Keratinocyte (primary cell): ENCODE results near the gene FGFBP1. TPM values are rescaled to one million over a fixed set of nuclear protein-coding genes. Genes with fewer than 3 reads are reported as not detected.
"Not testable (repeated sequence)": the region's sequence is repeated elsewhere in the genome, so short reads cannot be mapped to it uniquely, and the experiment has no call there.

Experiments
- DNase-seq: peaks from one replicate; pipeline ENCODE4 v3.0.0-alpha.2; 2011; ENCODE audit warnings: low read depth, missing footprints, low spot score
- FAIRE-seq: peaks from 2 replicates; lab custom pipeline; 2011; peaks lifted over from hg19 to GRCh38; lab: Jason Lieb, UNC
- H2AFZ ChIP-seq: 2 replicates; pipeline ENCODE4 v1.6.0; 2012; ENCODE audit warnings: low read length, control low read depth, inconsistent platforms; ENCODE audit not compliant: control insufficient read depth
- H3K27ac ChIP-seq: 2 replicates; pipeline ENCODE4 v1.5.1; 2011; ENCODE audit warnings: low read length; ENCODE audit not compliant: control insufficient read depth, insufficient read depth
- H3K27me3 ChIP-seq: 3 replicates; pipeline ENCODE4 v1.6.0; 2011; ENCODE audit warnings: low read length; ENCODE audit not compliant: control insufficient read depth, insufficient read depth; ENCODE audit errors: extremely low read depth
- H3K36me3 ChIP-seq, 2 experiments: 2 replicates in 1 of 2; 3 replicates in 1 of 2; pipeline ENCODE4 v1.5.1; 2011; ENCODE audit warnings: low read length in 2 of 2, mild to moderate bottlenecking in 1 of 2; ENCODE audit not compliant: control insufficient read depth in 2 of 2, insufficient read depth in 2 of 2; ENCODE audit errors: extremely low read depth in 1 of 2
- H3K4me1 ChIP-seq: 3 replicates; pipeline ENCODE4 v1.5.1; 2011; ENCODE audit warnings: low read length; ENCODE audit not compliant: control insufficient read depth, insufficient read depth; ENCODE audit errors: extremely low read depth
- H3K4me2 ChIP-seq: 3 replicates; pipeline ENCODE4 v1.6.0; 2011; ENCODE audit warnings: low read depth, low read length; ENCODE audit not compliant: control insufficient read depth, insufficient read depth; ENCODE audit errors: extremely low read depth
- H3K4me3 ChIP-seq, 3 experiments: fragments of 200-600 bp in 1 of 3; sonication (generic) in 1 of 3; 2 replicates in 2 of 3; 3 replicates in 1 of 3; pipeline ENCODE4 v1.5.1; 2011 to 2016; ENCODE audit warnings: low read length in 3 of 3, mild to moderate bottlenecking in 3 of 3, control low read depth in 2 of 3, inconsistent platforms in 1 of 3, low read depth in 1 of 3, mixed read lengths in 1 of 3, mixed run types in 1 of 3, moderate library complexity in 1 of 3; ENCODE audit not compliant: control insufficient read depth in 2 of 3, insufficient read depth in 2 of 3; ENCODE audit errors: extremely low read depth in 1 of 3
- H3K79me2 ChIP-seq: 2 replicates; pipeline ENCODE4 v1.6.0; 2012; ENCODE audit warnings: low read length; ENCODE audit not compliant: control insufficient read depth, insufficient read depth
- H3K9ac ChIP-seq: 3 replicates; pipeline ENCODE4 v1.6.0; 2011; ENCODE audit warnings: low read length; ENCODE audit not compliant: control insufficient read depth, insufficient read depth; ENCODE audit errors: extremely low read depth
- H3K9me1 ChIP-seq: 3 replicates; pipeline ENCODE4 v1.6.0; 2011; ENCODE audit warnings: low read length; ENCODE audit not compliant: control insufficient read depth, insufficient read depth; ENCODE audit errors: extremely low read depth
- H3K9me3 ChIP-seq: 2 replicates; pipeline ENCODE4 v1.5.1; 2012; ENCODE audit warnings: low read depth, low read length; ENCODE audit not compliant: control insufficient read depth
- H4K20me1 ChIP-seq: 3 replicates; pipeline ENCODE4 v1.6.0; 2011; ENCODE audit warnings: low read length; ENCODE audit not compliant: control insufficient read depth, insufficient read depth; ENCODE audit errors: extremely low read depth
- CTCF ChIP-seq, 3 experiments: IDR thresholded peaks in 1 of 3; conservative IDR thresholded peaks in 1 of 3; optimal IDR thresholded peaks in 1 of 3; 2 replicates in 2 of 3; 3 replicates in 1 of 3; pipeline versions ENCODE3 to v1.5.1; 2011; ENCODE audit warnings: low read length in 3 of 3, mild to moderate bottlenecking in 3 of 3, moderate library complexity in 2 of 3, control low read depth in 1 of 3, inconsistent platforms in 1 of 3; ENCODE audit not compliant: insufficient read depth in 2 of 3; ENCODE audit errors: extremely low read depth in 1 of 3
- EZH2 ChIP-seq: IDR thresholded peaks from one replicate; pipeline ENCODE4 v1.6.1; 2012; ENCODE audit warnings: inconsistent platforms, mild to moderate bottlenecking, low read length, moderate library complexity
- dilution Hi-C: fragments of 300-500 bp; cut with MboI; formaldehyde crosslinking; loops from one replicate; pipeline ENCODE4 v1.7.0; 2020; ENCODE audit warnings: low sequenced_read_pairs; ENCODE audit not compliant: extremely low pct_ligation_motif_present
- polyA plus RNA-seq, 5 experiments: library from polyadenylated mRNA; depleted of rRNA in 3 of 5; stranded (reverse) in 3 of 5; stranded (forward) in 1 of 5; unstranded in 1 of 5; fragments of >200 nt; gene quantifications; 1 replicate in 1 of 5; 2 replicates in 3 of 5; 3 replicates in 1 of 5; pipeline versions ENCODE4 v1.2.1 to v1.2.3, GENCODE V29; 2011 to 2012; ENCODE audit warnings: missing spikeins in 2 of 5, low read depth in 1 of 5, low replicate concordance in 1 of 5

Gene FGFBP1
- polyA plus RNA-seq, 1 donor (not counting 4 experiments of a cell fraction or from before 2014, with no cell fraction given): 2,189 TPM

- no peaks in the 10 kb centered on the region for H3K9me1 ChIP-seq
- peaks cover 91% of the 10 kb centered on the region for H3K4me1 ChIP-seq
- H3K9me3 ChIP-seq: no peaks in the 10 kb centered on the region
- TF ChIP-seq CTCF (optimal IDR thresholded peaks at IDR 0.05 in 1 of 3, IDR thresholded peaks at IDR 0.05 in 1 of 3, conservative IDR thresholded peaks at IDR 0.05 in 1 of 3; ENCODE audit: extremely low read depth in 1 of 3, insufficient read depth in 2 of 3, low read length in 3 of 3): no peak
- no peak for TF ChIP-seq EZH2
- DNase-seq: no peak
- peak overlapping the region; percentile 84 for H3K27ac ChIP-seq
- no peaks in the 10 kb centered on the region for H3K79me2 ChIP-seq
- FAIRE-seq: no peak
- H4K20me1 ChIP-seq: no peaks in the 10 kb centered on the region
- dilution Hi-C loops: no loop called here
- H3K9ac ChIP-seq: no peak overlapping the region
- H3K27me3 ChIP-seq: no peaks in the 10 kb centered on the region
- no peak overlapping the region for H2AFZ ChIP-seq
- no peak overlapping the region for H3K4me2 ChIP-seq
- peaks cover 0 to 8% of the 10 kb centered on the region in 2 experiments for H3K36me3 ChIP-seq
- H3K4me3 ChIP-seq: no peak overlapping the region
These were observed 21.2 kb downstream of the FGFBP1 start for GRCh38 chr4:15917297-15917696.

- FAIRE-seq: not testable (repeated sequence)
- H3K4me1 ChIP-seq: peaks cover 92% of the 10 kb centered on the region
- peak; percentile 79 for DNase-seq
These were observed 22.2 kb downstream of the FGFBP1 start for GRCh38 chr4:15916358-15916757.

GRCh38 chr4:15914736-15915135 is 23.8 kb downstream of the FGFBP1 start:
- Histone ChIP-seq H3K9me1 (no peaks in the 10 kb centered on the region), H3K9ac (peak overlapping the region; percentile 72), H3K27me3 (no peaks in the 10 kb centered on the region), H3K4me2 (peak overlapping the region; percentile 65), H3K27ac (peak overlapping the region; percentile 97), H3K4me1 (peaks cover 83% of the 10 kb centered on the region), H3K9me3 (no peaks in the 10 kb centered on the region), H4K20me1 (no peaks in the 10 kb centered on the region), H3K4me3 (no peak overlapping the region), H3K79me2 (no peaks in the 10 kb centered on the region), H3K36me3 (peaks cover 0 to 3% of the 10 kb centered on the region in 2 experiments), H2AFZ (no peak overlapping the region)
- no peak for TF ChIP-seq EZH2
- TF ChIP-seq CTCF (optimal IDR thresholded peaks at IDR 0.05 in 1 of 3, IDR thresholded peaks at IDR 0.05 in 1 of 3, conservative IDR thresholded peaks at IDR 0.05 in 1 of 3; ENCODE audit: extremely low read depth in 1 of 3, insufficient read depth in 2 of 3, low read length in 3 of 3): peak in 1 of 3 experiments; percentile 12
- FAIRE-seq (no peak), DNase-seq (no peak)
- dilution Hi-C loops: no loop called here

More at GRCh38 chr4:15916358-15916757, 22.2 kb downstream of the FGFBP1 start:
- H3K9ac ChIP-seq: peak overlapping the region; percentile 48
- H3K4me2 ChIP-seq, H3K79me2 ChIP-seq, dilution Hi-C loops, H3K27me3 ChIP-seq, H3K36me3 ChIP-seq, H3K9me3 ChIP-seq, H4K20me1 ChIP-seq, H3K4me3 ChIP-seq, H3K9me1 ChIP-seq, H2AFZ ChIP-seq: not testable (repeated sequence)
- peak overlapping the region; percentile 97 for H3K27ac ChIP-seq
